ENCODE measurements around the gene ZFP64. TPM values are rescaled to one million over a fixed set of nuclear protein-coding genes. Genes with fewer than 3 reads are reported as not detected.
"Not testable (repeated sequence)": the region's sequence is repeated elsewhere in the genome, so short reads cannot be mapped to it uniquely, and the experiment has no call there.

The ZFP64 gene
- total RNA-seq, 1 donor from 2014 or later: 49.8 TPM

DNA sequence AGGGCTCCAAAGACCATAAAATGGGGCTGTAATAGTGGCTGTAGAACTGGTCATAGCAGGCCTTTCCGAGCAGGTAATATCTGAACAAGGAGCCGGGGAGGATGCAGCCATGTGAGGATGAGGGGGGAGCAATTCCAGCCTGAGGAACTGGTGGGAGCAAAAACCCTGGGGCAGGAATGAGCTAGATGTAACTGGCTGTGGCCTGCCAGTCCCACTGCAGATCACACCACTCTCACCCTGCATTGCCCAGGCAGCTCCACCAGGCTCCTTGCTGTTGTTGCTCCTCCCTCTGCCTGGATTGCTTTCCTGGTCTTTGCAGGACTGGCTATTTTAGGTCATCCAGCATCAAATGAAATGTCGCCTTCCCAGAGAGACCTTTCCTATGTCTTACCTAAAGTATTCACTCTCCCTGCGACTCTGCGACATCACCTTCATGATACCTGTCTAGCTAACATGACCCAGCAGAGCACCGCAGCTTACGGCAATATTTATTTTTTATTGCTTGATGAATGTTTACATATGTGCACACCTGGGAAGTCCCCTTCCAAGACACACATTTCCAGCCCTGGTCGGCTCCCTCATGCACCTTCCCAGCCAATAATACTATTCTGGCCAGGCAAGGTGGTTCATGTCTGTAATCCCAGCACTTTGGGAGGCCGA is 2.4 kb upstream of the ZFP64 start:
- TF ChIP-seq, protein P1, sequence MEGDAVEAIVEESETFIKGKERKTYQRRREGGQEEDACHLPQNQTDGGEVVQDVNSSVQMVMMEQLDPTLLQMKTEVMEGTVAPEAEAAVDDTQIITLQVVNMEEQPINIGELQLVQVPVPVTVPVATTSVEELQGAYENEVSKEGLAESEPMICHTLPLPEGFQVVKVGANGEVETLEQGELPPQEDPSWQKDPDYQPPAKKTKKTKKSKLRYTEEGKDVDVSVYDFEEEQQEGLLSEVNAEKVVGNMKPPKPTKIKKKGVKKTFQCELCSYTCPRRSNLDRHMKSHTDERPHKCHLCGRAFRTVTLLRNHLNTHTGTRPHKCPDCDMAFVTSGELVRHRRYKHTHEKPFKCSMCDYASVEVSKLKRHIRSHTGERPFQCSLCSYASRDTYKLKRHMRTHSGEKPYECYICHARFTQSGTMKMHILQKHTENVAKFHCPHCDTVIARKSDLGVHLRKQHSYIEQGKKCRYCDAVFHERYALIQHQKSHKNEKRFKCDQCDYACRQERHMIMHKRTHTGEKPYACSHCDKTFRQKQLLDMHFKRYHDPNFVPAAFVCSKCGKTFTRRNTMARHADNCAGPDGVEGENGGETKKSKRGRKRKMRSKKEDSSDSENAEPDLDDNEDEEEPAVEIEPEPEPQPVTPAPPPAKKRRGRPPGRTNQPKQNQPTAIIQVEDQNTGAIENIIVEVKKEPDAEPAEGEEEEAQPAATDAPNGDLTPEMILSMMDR (IDR thresholded peaks at IDR 0.05; ENCODE audit: insufficient read depth, low read length, severe bottlenecking): no peak
- FAIRE-seq (no peak), DNase-seq (ENCODE audit: low read depth) (peak; percentile 12)
- no peaks in the 10 kb centered on the region for H3K36me3 ChIP-seq (ENCODE audit: control insufficient read depth, insufficient read depth, low read length)
- H3K4me3 ChIP-seq (ENCODE audit: low read depth, low read length): no peak overlapping the region
- H3K27me3 ChIP-seq (ENCODE audit: control insufficient read depth, insufficient read depth, low read length): no peaks in the 10 kb centered on the region

DNA sequence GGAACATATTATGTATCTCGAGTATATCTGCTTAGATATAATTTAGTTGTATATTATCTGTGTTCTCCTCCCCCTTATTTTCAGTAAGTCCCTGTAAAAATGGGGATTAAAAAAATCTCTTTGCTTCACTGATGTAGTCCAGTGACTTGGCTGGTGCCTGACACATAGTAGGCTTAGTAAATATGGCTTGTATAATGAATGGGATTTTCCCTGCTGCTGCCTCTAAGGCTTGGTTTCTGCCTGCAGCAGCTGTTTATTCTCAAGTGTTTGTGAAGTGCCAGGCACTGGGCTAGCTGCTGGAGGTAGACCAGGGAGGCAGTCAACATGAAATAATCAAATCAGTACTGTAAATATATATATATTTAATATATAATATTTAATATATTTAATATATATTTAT is 1.6 kb upstream of the ZFP64 start:
- Histone ChIP-seq H3K27me3 (ENCODE audit: control insufficient read depth, insufficient read depth, low read length) (no peaks in the 10 kb centered on the region), H3K4me3 (ENCODE audit: low read depth, low read length) (no peak overlapping the region), H3K36me3 (ENCODE audit: control insufficient read depth, insufficient read depth, low read length) (no peaks in the 10 kb centered on the region)
- TF ChIP-seq, protein P1 (IDR thresholded peaks at IDR 0.05; ENCODE audit: insufficient read depth, low read length, severe bottlenecking): no peak
- FAIRE-seq (no peak), DNase-seq (ENCODE audit: low read depth) (no peak)

DNA sequence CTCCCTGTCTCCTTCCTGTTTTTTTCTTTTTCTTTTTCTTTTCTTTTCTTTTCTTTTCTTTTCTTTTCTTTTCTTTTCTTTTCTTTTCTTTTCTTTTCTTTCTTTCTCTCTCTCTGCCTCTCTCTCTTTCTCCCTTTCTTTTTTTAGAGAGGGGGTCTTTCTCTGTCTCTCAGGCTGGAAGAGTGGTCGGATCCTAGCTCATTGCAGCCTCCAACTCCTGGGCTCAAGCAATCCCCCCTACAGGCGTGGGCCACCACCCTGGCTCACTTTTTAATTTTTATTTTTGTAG is 1.1 kb upstream of the ZFP64 start:
- not testable (repeated sequence) for DNase-seq (ENCODE audit: low read depth); FAIRE-seq; H3K36me3 ChIP-seq (ENCODE audit: control insufficient read depth, insufficient read depth, low read length); H3K27me3 ChIP-seq (ENCODE audit: control insufficient read depth, insufficient read depth, low read length)
- peak overlapping the region; percentile 68 for H3K4me3 ChIP-seq (ENCODE audit: low read depth, low read length)

DNA sequence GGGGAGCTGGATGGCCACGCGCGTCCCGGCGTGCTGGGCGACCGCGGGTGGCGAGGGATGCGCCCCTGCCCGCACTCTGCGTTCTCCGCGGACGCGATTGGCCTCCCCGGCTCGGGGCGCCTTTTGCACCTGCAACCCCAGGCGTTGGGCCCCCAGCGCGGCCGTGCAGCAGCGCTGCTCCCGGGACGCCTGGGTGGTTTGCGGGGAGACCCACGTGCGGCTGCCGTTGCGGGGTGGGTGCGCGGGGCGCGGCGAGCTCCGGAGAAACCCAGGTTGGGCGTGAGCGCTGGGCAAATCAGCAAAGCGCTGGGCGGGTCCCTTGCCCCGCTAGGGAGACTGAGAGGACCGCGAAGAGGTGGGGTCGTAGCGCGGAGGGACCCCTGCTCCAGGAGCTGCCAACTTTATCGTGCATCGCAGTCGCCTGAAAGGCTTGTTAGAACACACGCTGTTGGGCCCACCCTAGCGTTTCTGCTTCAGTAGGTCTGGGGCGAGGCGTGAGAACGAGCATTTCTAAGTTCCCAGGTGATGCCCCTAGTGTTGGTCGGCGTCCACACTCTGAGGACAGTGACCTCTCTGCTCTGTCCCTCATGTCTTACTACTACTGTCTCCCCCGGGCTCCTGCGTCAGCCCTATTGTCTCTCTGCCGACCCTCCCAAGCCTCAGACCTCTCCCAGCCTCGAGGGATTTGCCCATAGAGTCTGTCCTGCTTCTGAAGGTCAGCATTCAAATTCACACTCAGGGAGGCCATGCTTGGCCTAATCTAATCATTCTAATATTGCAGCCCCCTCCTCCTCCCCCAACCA is 538 bp upstream of the ZFP64 start:
- TF ChIP-seq, protein P1 (IDR thresholded peaks at IDR 0.05; ENCODE audit: insufficient read depth, low read length, severe bottlenecking): peak; percentile 44
- H3K27me3 ChIP-seq (ENCODE audit: control insufficient read depth, insufficient read depth, low read length): no peaks in the 10 kb centered on the region
- no peaks in the 10 kb centered on the region for H3K36me3 ChIP-seq (ENCODE audit: control insufficient read depth, insufficient read depth, low read length)
- FAIRE-seq (no peak), DNase-seq (ENCODE audit: low read depth) (peak; percentile 12)
- peak overlapping the region; percentile 68 for H3K4me3 ChIP-seq (ENCODE audit: low read depth, low read length)

DNA sequence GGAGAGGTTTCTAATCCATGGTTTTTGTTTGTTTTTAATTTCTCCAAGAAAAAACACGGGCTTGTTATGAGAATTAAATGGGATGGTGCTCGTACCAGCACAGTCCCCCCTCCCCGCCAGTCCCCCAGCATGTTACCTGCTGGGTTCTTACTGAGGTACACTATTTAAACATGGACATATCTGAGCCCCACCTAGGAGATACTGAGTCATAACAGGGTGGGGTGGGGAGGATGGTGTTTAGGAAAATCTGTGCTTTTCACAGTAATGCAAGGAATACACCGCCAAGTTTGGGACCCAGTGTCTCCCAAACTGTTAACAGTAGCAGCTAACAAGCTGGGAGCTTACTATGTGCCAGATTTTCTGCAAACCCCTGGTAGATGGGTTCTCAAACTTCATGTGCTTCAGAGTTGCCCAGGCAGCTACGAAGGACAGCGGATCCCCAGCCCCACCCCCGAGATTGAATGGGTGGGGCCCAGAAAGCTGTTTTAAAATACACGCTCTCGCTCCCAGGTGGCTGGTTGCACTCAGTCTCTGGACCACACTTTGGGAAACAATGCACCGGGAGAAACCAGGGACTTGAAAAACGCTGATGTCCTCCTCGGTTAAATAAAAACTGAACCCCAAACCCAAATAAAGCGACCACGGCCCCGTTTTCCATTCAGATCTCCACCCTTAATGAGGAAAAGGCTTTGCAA is 995 bp downstream of the ZFP64 start:
- DNase-seq (ENCODE audit: low read depth) (peak; percentile 54), FAIRE-seq (no peak)
- Histone ChIP-seq H3K36me3 (ENCODE audit: control insufficient read depth, insufficient read depth, low read length) (peaks cover 3% of the 10 kb centered on the region), H3K4me3 (ENCODE audit: low read depth, low read length) (peak overlapping the region; percentile 68), H3K27me3 (ENCODE audit: control insufficient read depth, insufficient read depth, low read length) (no peaks in the 10 kb centered on the region)
- TF ChIP-seq, protein P1 (IDR thresholded peaks at IDR 0.05; ENCODE audit: insufficient read depth, low read length, severe bottlenecking): no peak

DNA sequence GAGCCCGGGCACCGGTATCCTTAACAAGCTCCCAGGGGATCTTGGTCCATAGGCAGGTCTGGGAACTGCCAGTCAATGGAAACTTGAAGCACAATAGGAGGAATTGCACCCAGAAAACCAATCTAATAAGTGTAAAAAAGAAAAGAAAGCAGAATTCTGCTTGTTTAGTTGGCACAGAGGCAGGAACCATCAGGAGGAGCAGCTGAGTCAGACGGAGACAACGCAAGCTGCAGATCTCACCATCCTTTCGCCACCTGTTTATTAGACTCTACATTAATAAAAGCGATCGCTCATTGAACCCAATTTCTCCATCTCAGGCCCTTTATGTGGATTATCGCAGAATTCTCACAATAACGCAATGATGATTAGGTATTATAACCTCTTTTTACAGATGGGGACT is 9.8 kb downstream of the ZFP64 start:
- no peak overlapping the region for H3K4me3 ChIP-seq (ENCODE audit: low read depth, low read length)
- no peaks in the 10 kb centered on the region for H3K27me3 ChIP-seq (ENCODE audit: control insufficient read depth, insufficient read depth, low read length)
- TF ChIP-seq, protein P1 (IDR thresholded peaks at IDR 0.05; ENCODE audit: insufficient read depth, low read length, severe bottlenecking): no peak
- FAIRE-seq (no peak), DNase-seq (ENCODE audit: low read depth) (no peak)
- peaks cover 6% of the 10 kb centered on the region for H3K36me3 ChIP-seq (ENCODE audit: control insufficient read depth, insufficient read depth, low read length)

Data from bronchial epithelial cell (primary cell).